CD4-positive, alpha-beta T cell (primary cell): ENCODE results near the gene WIPF1. TPM values are rescaled to one million over a fixed set of nuclear protein-coding genes. Genes with fewer than 3 reads are reported as not detected.
A peak's percentile ranks its signal among the peaks of the same experiment; 100 is the strongest.

ENCODE experiments used
- ATAC-seq: fragments of 200-7000 bp; cut with Tn5 transposase; one replicate; pipeline ENCODE4 v1.10.0; 2022; ENCODE audit warnings: mild to moderate bottlenecking; ENCODE audit not compliant: poor library complexity
- CTCF ChIA-PET: fragments of 350-600 bp; sonication (Branson Sonifier 250); formaldehyde crosslinking; loops from one replicate; lab custom pipeline; 2021; ENCODE audit warnings: antibody characterized with exemption, inconsistent platforms; lab: Charles Lee
- POLR2A ChIA-PET: fragments of 350-600 bp; sonication (Branson Sonifier 250); formaldehyde crosslinking; loops from one replicate; lab custom pipeline; 2021; ENCODE audit warnings: antibody characterized with exemption, inconsistent platforms; lab: Charles Lee
- DNase-seq, 14 experiments: peaks; one replicate each; pipeline ENCODE4 v3.0.0-alpha.2; 2013 to 2020; ENCODE audit warnings: mixed read lengths in 2 of 14
- H3K27ac ChIP-seq, 2 donors: one replicate each; pipeline versions ENCODE4 v1.5.1 to v1.7.0; 2013; ENCODE audit warnings: low read length in 2 of 2, low read depth in 1 of 2, mild to moderate bottlenecking in 1 of 2
- H3K27me3 ChIP-seq, 2 experiments: 1 replicate in 1 of 2; 2 replicates in 1 of 2; pipeline versions ENCODE4 v1.6.1 to v1.7.0; 2013; ENCODE audit warnings: low read length in 2 of 2, control low read depth in 1 of 2, mild to moderate bottlenecking in 1 of 2, moderate library complexity in 1 of 2; ENCODE audit not compliant: insufficient read depth in 2 of 2, control insufficient read depth in 1 of 2
- H3K36me3 ChIP-seq: one replicate; pipeline ENCODE4 v1.6.1; 2013; ENCODE audit warnings: low read length, control low read depth; ENCODE audit not compliant: insufficient read depth
- H3K4me1 ChIP-seq: one replicate; pipeline ENCODE4 v1.6.1; 2013; ENCODE audit warnings: low read length, control low read depth; ENCODE audit not compliant: insufficient read depth
- H3K4me3 ChIP-seq: one replicate; pipeline ENCODE4 v1.5.1; 2013; ENCODE audit warnings: mild to moderate bottlenecking, low read length, moderate library complexity
- H3K9me3 ChIP-seq, 2 experiments: 1 replicate in 1 of 2; 2 replicates in 1 of 2; pipeline versions ENCODE4 v1.6.1 to v1.7.0; 2013; ENCODE audit warnings: low read length in 2 of 2, mild to moderate bottlenecking in 2 of 2, control low read depth in 1 of 2, moderate library complexity in 1 of 2; ENCODE audit not compliant: control insufficient read depth in 1 of 2, insufficient read depth in 1 of 2
- H3K27ac Mint-ChIP-seq: one replicate; pipeline ENCODE4 v1.8.0; 2020; ENCODE audit warnings: mixed read lengths
- H3K27me3 Mint-ChIP-seq: one replicate; pipeline ENCODE4 v1.8.0; 2021; ENCODE audit warnings: mixed read lengths
- H3K36me3 Mint-ChIP-seq: one replicate; pipeline ENCODE4 v1.8.0; 2021; ENCODE audit warnings: low read depth, mixed read lengths
- H3K4me1 Mint-ChIP-seq: one replicate; pipeline ENCODE4 v1.8.0; 2021; ENCODE audit warnings: low read depth, mixed read lengths
- H3K4me3 Mint-ChIP-seq: one replicate; pipeline ENCODE4 v1.8.0; 2020; ENCODE audit warnings: mild to moderate bottlenecking, mixed read lengths
- H3K9me3 Mint-ChIP-seq: one replicate; pipeline ENCODE4 v1.8.0; 2020; ENCODE audit warnings: mixed read lengths
- intact Hi-C, 2 experiments: fragments of 100-400 bp; cut with DNase I in 1 of 2; cut with micrococcal nuclease in 1 of 2; formaldehyde crosslinking; loops; one replicate each; pipeline versions ENCODE4 v1.15.1 to v1.9.0; 2023 to 2025; cut with DNase I, micrococcal nuclease
- total RNA-seq, 174 experiments: library from RNA in 2 of 174; stranded (reverse) in 2 of 174; gene quantifications; one replicate each; pipeline ENCODE4 v1.2.3 and lab custom pipeline; 2021 to 2026
- TF ChIP-seq, protein P1 (sequence below): fragments of 200-600 bp; IDR thresholded peaks from one replicate; pipeline ENCODE4 v1.8.0; 2022; ENCODE audit warnings: antibody characterized with exemption, mild to moderate bottlenecking

The WIPF1 gene
- total RNA-seq, 2 experiments from 2014 or later: 237 to 264 TPM

DNA sequence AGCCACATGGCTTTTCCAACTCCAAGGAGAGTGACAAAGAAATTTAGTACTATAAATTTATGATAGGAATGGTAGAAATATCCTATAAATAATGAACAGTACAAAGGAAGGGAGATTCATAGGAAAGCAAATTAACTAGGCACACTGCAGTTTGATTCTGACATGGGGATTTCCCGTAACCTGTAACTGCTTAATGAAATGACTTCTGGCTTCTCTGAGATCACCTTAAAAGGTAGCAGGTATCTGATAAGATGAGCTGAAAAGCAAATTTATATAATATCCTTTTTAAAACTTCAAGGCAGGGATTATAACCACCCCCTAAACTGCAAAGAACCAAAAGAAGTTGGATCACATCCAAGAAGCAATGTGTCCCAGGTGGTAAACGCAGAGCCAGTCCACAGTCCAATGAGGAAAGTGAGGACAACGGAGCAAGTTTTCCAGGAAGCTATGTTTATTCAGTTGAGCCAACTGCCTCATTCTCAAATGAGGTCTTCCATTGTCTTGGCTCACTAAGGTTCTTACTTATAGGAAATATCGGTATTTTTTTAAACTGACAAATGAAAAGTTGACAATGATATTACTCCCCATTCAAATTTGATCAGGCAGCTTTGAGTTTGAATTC lies 43.0 kb downstream of the WIPF1 start:
- TF ChIP-seq, protein P1, sequence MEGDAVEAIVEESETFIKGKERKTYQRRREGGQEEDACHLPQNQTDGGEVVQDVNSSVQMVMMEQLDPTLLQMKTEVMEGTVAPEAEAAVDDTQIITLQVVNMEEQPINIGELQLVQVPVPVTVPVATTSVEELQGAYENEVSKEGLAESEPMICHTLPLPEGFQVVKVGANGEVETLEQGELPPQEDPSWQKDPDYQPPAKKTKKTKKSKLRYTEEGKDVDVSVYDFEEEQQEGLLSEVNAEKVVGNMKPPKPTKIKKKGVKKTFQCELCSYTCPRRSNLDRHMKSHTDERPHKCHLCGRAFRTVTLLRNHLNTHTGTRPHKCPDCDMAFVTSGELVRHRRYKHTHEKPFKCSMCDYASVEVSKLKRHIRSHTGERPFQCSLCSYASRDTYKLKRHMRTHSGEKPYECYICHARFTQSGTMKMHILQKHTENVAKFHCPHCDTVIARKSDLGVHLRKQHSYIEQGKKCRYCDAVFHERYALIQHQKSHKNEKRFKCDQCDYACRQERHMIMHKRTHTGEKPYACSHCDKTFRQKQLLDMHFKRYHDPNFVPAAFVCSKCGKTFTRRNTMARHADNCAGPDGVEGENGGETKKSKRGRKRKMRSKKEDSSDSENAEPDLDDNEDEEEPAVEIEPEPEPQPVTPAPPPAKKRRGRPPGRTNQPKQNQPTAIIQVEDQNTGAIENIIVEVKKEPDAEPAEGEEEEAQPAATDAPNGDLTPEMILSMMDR: no peak
- peak overlapping the region; percentile 76 for H3K27ac Mint-ChIP-seq
- intact Hi-C loops: loop anchor here in 1 of 2 experiments (5.0 kb wide), 1 partner anchor 62 kb away; no protein-coding TSS in a partner anchor
- ChIA-PET POLR2A (interaction anchor here (0.7 to 2.8 kb wide), 12 partner anchors 7 to 70 kb away, joined by 3 to 16 read pairs (median 4); partner anchors contain the start of genes GPR155 and WIPF1), CTCF (interaction anchor here (1.7 to 2.7 kb wide), 4 partner anchors 8 to 145 kb away, joined by 4 to 9 read pairs (median 6); no protein-coding TSS in a partner anchor)
- peak; percentile 66 for ATAC-seq
- no peaks in the 10 kb centered on the region for H3K27me3 Mint-ChIP-seq
- Histone ChIP-seq H3K9me3 (no peaks in the 10 kb centered on the region), H3K27ac (peak overlapping the region; percentile 32 to 59), H3K4me1 (peaks cover 36% of the 10 kb centered on the region), H3K36me3 (peaks cover 22% of the 10 kb centered on the region), H3K27me3 (no peaks in the 10 kb centered on the region), H3K4me3 (no peak overlapping the region)
- peaks cover 43% of the 10 kb centered on the region for H3K4me1 Mint-ChIP-seq
- no peak overlapping the region for H3K4me3 Mint-ChIP-seq
- peak in 3 of 14 experiments; percentile 45 to 69 (median 68) for DNase-seq
- H3K36me3 Mint-ChIP-seq: peaks cover 42% of the 10 kb centered on the region
- peaks cover 2% of the 10 kb centered on the region for H3K9me3 Mint-ChIP-seq

DNA sequence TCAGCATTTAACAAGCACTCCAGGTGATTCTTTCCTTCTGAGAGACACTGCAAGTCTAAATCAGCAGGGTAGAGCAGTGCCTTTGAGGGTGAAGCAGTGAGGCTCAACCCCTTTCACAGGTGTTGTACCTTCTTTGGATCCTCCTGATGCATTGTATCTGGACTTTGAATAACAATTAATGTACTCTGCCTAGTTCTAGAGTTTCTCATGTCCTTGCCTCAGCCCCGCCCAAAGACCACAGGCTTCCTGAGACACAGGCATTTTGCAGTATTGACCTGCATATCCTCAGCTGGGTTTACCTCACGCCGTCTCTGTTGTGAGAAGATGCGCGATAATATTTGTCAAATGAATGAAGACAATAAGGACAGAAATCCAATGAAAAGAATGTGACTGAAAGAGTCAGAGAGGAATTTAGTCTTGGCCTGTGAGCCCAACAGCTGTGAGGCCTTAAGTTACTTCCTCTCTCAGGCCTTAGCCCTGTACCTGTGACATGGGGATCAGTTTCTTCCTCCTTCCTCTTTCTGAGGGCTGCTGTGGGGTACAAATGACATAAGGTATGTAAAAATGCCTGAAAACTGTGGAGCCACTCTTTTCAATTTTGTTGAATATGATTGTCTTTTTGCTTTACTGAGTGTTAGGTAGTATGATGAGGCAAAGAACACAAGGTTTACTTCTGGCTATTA lies 43.7 kb downstream of the WIPF1 start:
- peaks cover 44% of the 10 kb centered on the region for H3K4me1 Mint-ChIP-seq
- TF ChIP-seq, protein P1: no peak
- H3K27ac Mint-ChIP-seq: peak overlapping the region; percentile 76
- H3K36me3 ChIP-seq: peaks cover 15% of the 10 kb centered on the region
- H3K27me3 ChIP-seq: no peaks in the 10 kb centered on the region
- DNase-seq (peak in 7 of 14 experiments; percentile 11 to 66 (median 45)), ATAC-seq (peak; percentile 44)
- H3K9me3 Mint-ChIP-seq: peaks cover 2% of the 10 kb centered on the region
- H3K27me3 Mint-ChIP-seq: no peaks in the 10 kb centered on the region
- peaks cover 38% of the 10 kb centered on the region for H3K36me3 Mint-ChIP-seq
- ChIA-PET CTCF (interaction anchor here (1.7 to 2.7 kb wide), 2 partner anchors 68 to 91 kb away, joined by 4 to 9 read pairs; no protein-coding TSS in a partner anchor), POLR2A (interaction anchor here (1.6 to 1.7 kb wide), 3 partner anchors 16 to 67 kb away, joined by 3 to 7 read pairs (median 7); partner anchors contain the start of gene GPR155)
- peak overlapping the region; percentile 20 for H3K4me3 Mint-ChIP-seq
- intact Hi-C loops: no loop called here
- H3K27ac ChIP-seq: peak overlapping the region; percentile 32 to 59
- no peaks in the 10 kb centered on the region for H3K9me3 ChIP-seq
- peaks cover 36% of the 10 kb centered on the region for H3K4me1 ChIP-seq
- H3K4me3 ChIP-seq: no peak overlapping the region

DNA sequence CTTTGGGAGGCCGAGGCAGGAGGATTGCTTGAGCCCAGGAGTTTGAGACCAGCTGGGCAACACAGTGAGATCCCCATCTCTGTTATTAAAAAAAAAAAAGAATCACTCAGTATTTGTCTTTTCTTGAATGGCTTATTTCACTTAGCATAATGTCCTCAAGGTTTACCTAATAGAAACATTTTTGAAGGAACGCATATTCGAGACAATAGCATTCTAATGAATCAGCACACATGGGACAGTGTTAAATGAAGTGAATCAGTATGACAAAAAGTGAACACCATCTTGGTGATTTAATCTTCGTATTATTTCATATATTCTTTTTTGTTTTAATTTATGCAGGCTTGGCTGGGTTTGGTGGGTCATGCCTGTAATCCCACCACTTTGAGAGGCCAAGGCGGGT lies 44.7 kb downstream of the WIPF1 start:
- peaks cover 29% of the 10 kb centered on the region for H3K36me3 Mint-ChIP-seq
- peaks cover 4% of the 10 kb centered on the region for H3K36me3 ChIP-seq
- peak overlapping the region in 1 of 2 donors; percentile 32 for H3K27ac ChIP-seq
- H3K4me1 Mint-ChIP-seq: peaks cover 44% of the 10 kb centered on the region
- H3K4me3 ChIP-seq: no peak overlapping the region
- H3K27me3 Mint-ChIP-seq: no peaks in the 10 kb centered on the region
- CTCF ChIA-PET: interaction anchor here (0.6 to 1.2 kb wide), 2 partner anchors 21 to 67 kb away, joined by 3 to 4 read pairs; no protein-coding TSS in a partner anchor
- DNase-seq (no peak), ATAC-seq (no peak)
- H3K9me3 ChIP-seq: no peaks in the 10 kb centered on the region
- TF ChIP-seq, protein P1: no peak
- H3K27ac Mint-ChIP-seq: peak overlapping the region; percentile 80
- H3K4me1 ChIP-seq: peaks cover 36% of the 10 kb centered on the region
- intact Hi-C loops: no loop called here
- H3K9me3 Mint-ChIP-seq: peaks cover 2% of the 10 kb centered on the region
- H3K4me3 Mint-ChIP-seq: no peak overlapping the region
- H3K27me3 ChIP-seq: no peaks in the 10 kb centered on the region
- POLR2A ChIA-PET: interaction anchor here (0.8 to 1.0 kb wide), 2 partner anchors 10 to 15 kb away, joined by 3 to 4 read pairs; no protein-coding TSS in a partner anchor
